GM12878 (cell line): ENCODE data around the gene CYP24A1. TPM values are rescaled to one million over a fixed set of nuclear protein-coding genes. Genes with fewer than 3 reads are reported as not detected.

ENCODE experiments used
- ATAC-seq: fragments of 200-7000 bp; cut with Tn5 transposase; 3 replicates; pipeline ENCODE4 v1.9.1; 2020; ENCODE audit warnings: mild to moderate bottlenecking, moderate library complexity
- BruUV-seq: library from RNA; stranded (reverse); fragments of 400-500 nt; replicated peaks from 2 replicates; lab custom pipeline; 2021; lab: Mats Ljungman, UMichigan
- CTCF ChIA-PET: fragments of 300-600 bp; sonication (Branson Sonifier 250); formaldehyde crosslinking; extraction: SDS; loops from one replicate; lab custom pipeline; 2021; ENCODE audit warnings: inconsistent platforms; lab: Yijun Ruan, JAX
- POLR2A ChIA-PET: fragments of 350-600 bp; formaldehyde crosslinking; extraction: SDS; loops from one replicate; lab custom pipeline; 2021; ENCODE audit warnings: inconsistent platforms; lab: Charles Lee
- RAD21 ChIA-PET: fragments of 300-600 bp; sonication (Branson Sonifier 250); formaldehyde crosslinking; loops from one replicate; lab custom pipeline; 2023; ENCODE audit warnings: antibody characterized with exemption; ENCODE audit not compliant: unreplicated experiment; lab: Charles Lee
- SMC1A ChIA-PET: fragments of 300-600 bp; sonication (Branson Sonifier 250); formaldehyde crosslinking; loops from one replicate; lab custom pipeline; 2023; ENCODE audit not compliant: unreplicated experiment, uncharacterized antibody; lab: Charles Lee
- DNase-seq: peaks from one replicate; pipeline ENCODE4 v3.0.0-alpha.2; 2011; ENCODE audit warnings: low read depth, low spot score
- FAIRE-seq: peaks from 3 replicates; lab custom pipeline; 2011; peaks lifted over from hg19 to GRCh38; lab: Jason Lieb, UNC
- H2AFZ ChIP-seq: 2 replicates; pipeline ENCODE4 v1.6.0; 2011; ENCODE audit warnings: low read depth, low read length, control low read depth; ENCODE audit not compliant: control insufficient read depth
- H3K27ac ChIP-seq: 2 replicates; pipeline ENCODE4 v1.5.1; 2011; ENCODE audit warnings: control low read depth; ENCODE audit not compliant: control insufficient read depth, insufficient read depth
- H3K27me3 ChIP-seq, 2 experiments: replicated peaks in 1 of 2; 2 replicates each; pipeline versions ENCODE4 v1.6.0 to v1.6.1; 2011; ENCODE audit warnings: low read length in 1 of 2; ENCODE audit not compliant: control insufficient read depth in 2 of 2, insufficient read depth in 2 of 2
- H3K36me3 ChIP-seq, 2 experiments: 2 replicates each; pipeline ENCODE4 v1.5.1; 2011; ENCODE audit warnings: low read length in 1 of 2; ENCODE audit not compliant: control insufficient read depth in 2 of 2, insufficient read depth in 2 of 2
- H3K4me1 ChIP-seq: 2 replicates; pipeline ENCODE4 v1.6.1; 2011; ENCODE audit warnings: mild to moderate bottlenecking, low read length, moderate library complexity, mixed read lengths; ENCODE audit not compliant: control insufficient read depth, insufficient read depth
- H3K4me2 ChIP-seq: 2 replicates; pipeline ENCODE4 v1.6.0; 2011; ENCODE audit warnings: control low read depth; ENCODE audit not compliant: control insufficient read depth, insufficient read depth
- H3K4me3 ChIP-seq: fragments of 200-600 bp; sonication (generic); 2 replicates; pipeline ENCODE4 v1.5.1; 2016
- H3K79me2 ChIP-seq: 2 replicates; pipeline ENCODE4 v1.6.0; 2011; ENCODE audit warnings: low read length; ENCODE audit not compliant: control insufficient read depth, insufficient read depth
- H3K9ac ChIP-seq: 2 replicates; pipeline ENCODE4 v1.8.0; 2011; ENCODE audit warnings: low read length, control low read depth, mixed read lengths; ENCODE audit not compliant: control insufficient read depth, insufficient read depth
- H3K9me3 ChIP-seq: replicated peaks from 3 replicates; pipeline ENCODE4 v1.5.1; 2011; ENCODE audit warnings: mild to moderate bottlenecking, low read length; ENCODE audit not compliant: control insufficient read depth, insufficient read depth
- H4K20me1 ChIP-seq: 2 replicates; pipeline ENCODE4 v1.6.0; 2011; ENCODE audit not compliant: control insufficient read depth, insufficient read depth
- EZH2 ChIP-seq: IDR thresholded peaks from 2 replicates; pipeline ENCODE4 v1.6.1; 2012; ENCODE audit warnings: low read depth, mild to moderate bottlenecking, control low read depth, inconsistent platforms, low read length, borderline replicate concordance; ENCODE audit not compliant: control insufficient read depth
- FOXK2 ChIP-seq: fragments of 450-650 bp; IDR thresholded peaks from 2 replicates; pipeline ENCODE4 v1.6.1; 2017; ENCODE audit warnings: mild to moderate bottlenecking, moderate library complexity
- FOXM1 ChIP-seq: IDR thresholded peaks from 2 replicates; pipeline ENCODE4 v1.6.1; 2012; ENCODE audit warnings: low read depth, mild to moderate bottlenecking, inconsistent platforms, low read length, moderate library complexity
- HDGF ChIP-seq: fragments of 450-650 bp; IDR thresholded peaks from 2 replicates; pipeline ENCODE4 v1.6.1; 2016; ENCODE audit warnings: antibody characterized with exemption
- IKZF1 ChIP-seq: fragments of 450-650 bp; conservative IDR thresholded peaks from 2 replicates; pipeline ENCODE4 v1.6.1; 2017; ENCODE audit warnings: antibody characterized with exemption, mild to moderate bottlenecking
- JUNB ChIP-seq: IDR thresholded peaks from 2 replicates; pipeline ENCODE4 v1.6.1; 2016; ENCODE audit warnings: antibody characterized with exemption, mild to moderate bottlenecking
- MTA3 ChIP-seq: IDR thresholded peaks from 2 replicates; pipeline ENCODE4 v1.6.1; 2012; ENCODE audit warnings: low read length, inconsistent platforms, borderline replicate concordance
- POLR2AphosphoS2 ChIP-seq: IDR thresholded peaks from 2 replicates; pipeline ENCODE4 v1.6.1; 2011; ENCODE audit warnings: low read depth, mild to moderate bottlenecking, low read length, improper control_type of control experiment, moderate library complexity
- SMAD5 ChIP-seq: IDR thresholded peaks from 2 replicates; pipeline ENCODE4 v1.6.1; 2016; ENCODE audit warnings: antibody characterized with exemption, low read depth
- SMC3 ChIP-seq: IDR thresholded peaks from 2 replicates; pipeline ENCODE4 v1.6.1; 2011; ENCODE audit warnings: low read length, improper control_type of control experiment, borderline replicate concordance
- STAT1 ChIP-seq: fragments of 450-650 bp; conservative IDR thresholded peaks from 2 replicates; pipeline ENCODE4 v1.6.1; 2014; ENCODE audit warnings: antibody characterized with exemption, mild to moderate bottlenecking
- WGBS: methylation state at CpG from one replicate; pipeline ENCODE4 v1.1.6; 2016; ENCODE audit warnings: low lambda C conversion rate; ENCODE audit not compliant: insufficient replicate concordance, insufficient coverage; ENCODE audit errors: missing lambda C conversion rate; 5-methylcytosine and 5-hydroxymethylcytosine counted together
- in situ Hi-C: fragments of 300-500 bp; cut with MboI; formaldehyde crosslinking; loops from 9 replicates; pipeline ENCODE4 v1.14.3; 2018; ENCODE audit warnings: mixed read lengths
- intact Hi-C: fragments of 100-400 bp; cut with micrococcal nuclease; formaldehyde crosslinking; loops from one replicate; pipeline ENCODE4 v1.14.2; 2022; ENCODE audit not compliant: unreplicated experiment
- polyA plus RNA-seq, 11 experiments: library from polyadenylated mRNA; depleted of rRNA in 4 of 11; unstranded in 6 of 11; stranded (reverse) in 5 of 11; fragments of >200 nt; fragmentation: Nextera tagmentation in 4 of 11; fragmentation: Illumina TruSeq in 1 of 11; extraction: Ambion mirVana in 4 of 11; extraction: Trizol in 1 of 11; gene quantifications; 1 replicate in 1 of 11; 2 replicates in 10 of 11; pipeline versions ENCODE4 v1.2.1 to v1.2.3, GENCODE V29; 2011 to 2016; ENCODE audit warnings: inconsistent platforms in 2 of 11, missing spikeins in 2 of 11, low read depth in 1 of 11
- total RNA-seq, 4 experiments: library from RNA; depleted of rRNA in 3 of 4; stranded (reverse); fragments of >200 nt in 3 of 4; fragmentation: Illumina TruSeq in 1 of 4; extraction: Trizol in 1 of 4; gene quantifications; 2 replicates each; pipeline versions ENCODE4 v1.2.1 to v1.2.3, GENCODE V29; 2013 to 2021

The CYP24A1 gene
- total and polyA plus RNA-seq, 10 of the 15 experiments (the other 5 are each of a cell fraction or from before 2014, with no cell fraction given) = 0.69 TPM; not detected in 9

DNA sequence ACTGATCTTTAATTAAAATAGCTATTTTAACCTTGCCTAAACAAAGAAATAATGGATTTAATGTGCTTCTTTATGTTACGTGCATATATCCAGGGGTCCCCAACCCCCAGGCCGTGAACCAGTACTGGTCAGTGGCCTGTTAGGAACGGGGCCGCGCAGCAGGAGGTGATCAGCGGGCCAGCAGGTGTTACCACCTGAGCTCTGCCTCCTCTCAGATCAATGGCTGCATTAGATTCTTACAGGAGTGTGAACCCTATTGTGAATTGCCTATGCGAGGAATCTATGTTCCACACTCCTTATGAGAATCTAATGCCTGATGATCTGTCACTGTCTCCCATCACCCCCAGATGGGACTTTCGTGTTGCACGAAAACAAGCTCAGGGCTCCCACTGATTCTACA is 8.8 kb downstream of the CYP24A1 start:
- in situ Hi-C loops = no loop called here
- H3K4me1 ChIP-seq = no peaks in the 10 kb centered on the region
- 51% methylated on average over 9 of the region's 9 CpGs for WGBS
- POLR2A ChIA-PET = no interaction called here
- no peak overlapping the region for H2AFZ ChIP-seq
- no peaks in the 10 kb centered on the region for H3K79me2 ChIP-seq
- H3K27me3 ChIP-seq = peaks cover 4 to 5% of the 10 kb centered on the region in 2 experiments; a peak in 3 of 4 replicates
- SMC1A ChIA-PET = interaction anchor here (0.6 to 0.8 kb wide), 3 partner anchors 67 to 1751 kb away, joined by 3 to 4 read pairs (median 3); no protein-coding TSS in a partner anchor
- RAD21 ChIA-PET = no interaction called here
- no peak for DNase-seq
- no peak overlapping the region for H3K4me2 ChIP-seq
- no peaks in the 10 kb centered on the region; a peak in 1 of 4 replicates for H3K36me3 ChIP-seq
- H3K9ac ChIP-seq = no peak overlapping the region
- no peaks in the 10 kb centered on the region for H4K20me1 ChIP-seq
- BruUV-seq = no TSS peak
- ATAC-seq = no peak
- no peaks in the 10 kb centered on the region for H3K9me3 ChIP-seq
- CTCF ChIA-PET = interaction anchor here (0.6 to 1.0 kb wide), 2 partner anchors 15 to 101 kb away, joined by 3 to 4 read pairs; no protein-coding TSS in a partner anchor
- intact Hi-C loops = no loop called here
- TF ChIP-seq IKZF1 (no peak), FOXK2 (no peak), STAT1 (no peak), POLR2AphosphoS2 (no peak), JUNB (no peak), FOXM1 (no peak), MTA3 (no peak), EZH2 (no peak), HDGF (no peak), SMAD5 (no peak), SMC3 (no peak)
- no peak for FAIRE-seq
- H3K27ac ChIP-seq = no peak overlapping the region
- no peak overlapping the region for H3K4me3 ChIP-seq
